CD14-positive monocyte (primary cell): Measurements from ENCODE around the gene CRADD. TPM values are rescaled to one million over a fixed set of nuclear protein-coding genes. Genes with fewer than 3 reads are reported as not detected.

Experiments
- DNase-seq, 3 donors: peaks; one replicate each; pipeline ENCODE4 v3.0.0-alpha.2; 2011 to 2022
- H2AFZ ChIP-seq: 2 replicates; pipeline ENCODE4 v1.6.0; 2012; ENCODE audit warnings: mild to moderate bottlenecking, low read depth, low read length, inconsistent platforms; ENCODE audit not compliant: insufficient read depth, poor library complexity, severe bottlenecking
- H3K27ac ChIP-seq, 2 donors: 1 replicate in 1 of 2; 2 replicates in 1 of 2; pipeline ENCODE4 v1.5.1; 2012 to 2013; ENCODE audit warnings: low read length in 2 of 2, control low read depth in 1 of 2, inconsistent platforms in 1 of 2, low read depth in 1 of 2, mild to moderate bottlenecking in 1 of 2
- H3K27me3 ChIP-seq, 2 donors: one replicate each; pipeline versions ENCODE4 v1.6.0 to v1.6.1; 2011 to 2013; ENCODE audit warnings: low read length in 2 of 2; ENCODE audit not compliant: control insufficient read depth in 2 of 2, insufficient read depth in 2 of 2
- H3K36me3 ChIP-seq, 2 donors: replicated peaks in 1 of 2; 1 replicate in 1 of 2; 2 replicates in 1 of 2; pipeline versions ENCODE4 v1.5.1 to v1.6.1; 2012 to 2013; ENCODE audit warnings: low read length in 2 of 2, control low read depth in 1 of 2, inconsistent platforms in 1 of 2, mild to moderate bottlenecking in 1 of 2; ENCODE audit not compliant: insufficient read depth in 2 of 2, control insufficient read depth in 1 of 2
- H3K4me1 ChIP-seq, 2 donors: 1 replicate in 1 of 2; 2 replicates in 1 of 2; pipeline versions ENCODE4 v1.5.1 to v1.6.1; 2012 to 2013; ENCODE audit warnings: low read length in 2 of 2, control low read depth in 1 of 2, inconsistent platforms in 1 of 2, mild to moderate bottlenecking in 1 of 2, moderate library complexity in 1 of 2; ENCODE audit not compliant: insufficient read depth in 2 of 2, control insufficient read depth in 1 of 2
- H3K4me2 ChIP-seq: replicated peaks from 2 replicates; pipeline ENCODE3; 2012; ENCODE audit warnings: low read length, moderate library complexity, mild to moderate bottlenecking; ENCODE audit not compliant: poor library complexity, severe bottlenecking; ENCODE audit errors: extremely low read depth
- H3K4me3 ChIP-seq, 3 experiments: fragments of 200-600 bp in 1 of 3; sonication (generic) in 1 of 3; replicated peaks in 1 of 3; 1 replicate in 2 of 3; 2 replicates in 1 of 3; pipeline ENCODE4 v1.5.1; 2011 to 2013; ENCODE audit warnings: low read length in 3 of 3, mild to moderate bottlenecking in 3 of 3, control low read depth in 2 of 3, low read depth in 2 of 3, inconsistent platforms in 1 of 3, moderate library complexity in 1 of 3
- H3K79me2 ChIP-seq: 2 replicates; pipeline ENCODE4 v1.6.0; 2012; ENCODE audit warnings: mild to moderate bottlenecking, control low read depth, inconsistent platforms, low read length, moderate library complexity; ENCODE audit not compliant: insufficient read depth
- H3K9ac ChIP-seq: 2 replicates; pipeline ENCODE4 v1.6.0; 2017; ENCODE audit warnings: low read length, mild to moderate bottlenecking; ENCODE audit not compliant: insufficient read depth, poor library complexity, severe bottlenecking
- H3K9me3 ChIP-seq, 2 donors: replicated peaks in 1 of 2; 1 replicate in 1 of 2; 2 replicates in 1 of 2; pipeline versions ENCODE4 v1.5.1 to v1.6.1; 2012 to 2013; ENCODE audit warnings: low read length in 2 of 2, control low read depth in 1 of 2; ENCODE audit not compliant: control insufficient read depth in 1 of 2, insufficient read depth in 1 of 2
- H4K20me1 ChIP-seq: 2 replicates; pipeline ENCODE4 v1.6.0; 2012; ENCODE audit warnings: mild to moderate bottlenecking, low read length, control low read depth, moderate library complexity; ENCODE audit not compliant: insufficient read depth
- H3K27ac Mint-ChIP-seq, 7 donors: one replicate each; pipeline ENCODE4 v1.8.0; 2020; ENCODE audit warnings: mild to moderate bottlenecking in 7 of 7, mixed read lengths in 7 of 7, moderate library complexity in 6 of 7, inconsistent platforms in 2 of 7
- H3K27me3 Mint-ChIP-seq, 3 donors: one replicate each; pipeline ENCODE4 v1.8.0; 2021 to 2022; ENCODE audit warnings: low read depth in 3 of 3, mild to moderate bottlenecking in 3 of 3, mixed read lengths in 3 of 3, moderate library complexity in 3 of 3, inconsistent platforms in 1 of 3
- H3K36me3 Mint-ChIP-seq, 2 donors: one replicate each; pipeline ENCODE4 v1.8.0; 2020; ENCODE audit warnings: mixed read lengths in 2 of 2, inconsistent platforms in 1 of 2, mild to moderate bottlenecking in 1 of 2
- H3K4me1 Mint-ChIP-seq: one replicate; pipeline ENCODE4 v1.8.0; 2020; ENCODE audit warnings: mild to moderate bottlenecking, mixed read lengths
- H3K4me3 Mint-ChIP-seq, 2 donors: one replicate each; pipeline ENCODE4 v1.8.0; 2020; ENCODE audit warnings: mild to moderate bottlenecking in 2 of 2, mixed read lengths in 2 of 2, moderate library complexity in 1 of 2
- H3K9me3 Mint-ChIP-seq, 7 donors: one replicate each; pipeline ENCODE4 v1.8.0; 2020 to 2022; ENCODE audit warnings: mixed read lengths in 7 of 7, mild to moderate bottlenecking in 6 of 7, moderate library complexity in 6 of 7, inconsistent platforms in 2 of 7
- WGBS: methylation state at CpG from one replicate; pipeline ENCODE4 v1.1.5; 2013; ENCODE audit warnings: missing lambda C conversion rate; ENCODE audit not compliant: insufficient coverage; 5-methylcytosine and 5-hydroxymethylcytosine counted together
- intact Hi-C, 2 donors: fragments of 100-400 bp; cut with micrococcal nuclease; formaldehyde crosslinking; loops; one replicate each; pipeline versions ENCODE4 v1.15.0 to v1.15.1; 2023
- polyA plus RNA-seq, 3 donors: library from polyadenylated mRNA; depleted of rRNA in 1 of 3; unstranded in 2 of 3; stranded (reverse) in 1 of 3; fragments of 300-500 nt in 2 of 3; fragments of >200 nt in 1 of 3; fragmentation: Illumina TruSeq in 2 of 3; gene quantifications; 1 replicate in 2 of 3; 2 replicates in 1 of 3; pipeline ENCODE4 v1.2.3, GENCODE V29; 2012 to 2021
- TF ChIP-seq, protein P1 (sequence below): fragments of 200-600 bp; IDR thresholded peaks from one replicate; pipeline ENCODE4 v1.8.0; 2022; ENCODE audit warnings: antibody characterized with exemption, mild to moderate bottlenecking

The CRADD gene
- polyA plus RNA-seq, 3 donors = 5.6 to 12.2 (median 11.2) TPM

DNA sequence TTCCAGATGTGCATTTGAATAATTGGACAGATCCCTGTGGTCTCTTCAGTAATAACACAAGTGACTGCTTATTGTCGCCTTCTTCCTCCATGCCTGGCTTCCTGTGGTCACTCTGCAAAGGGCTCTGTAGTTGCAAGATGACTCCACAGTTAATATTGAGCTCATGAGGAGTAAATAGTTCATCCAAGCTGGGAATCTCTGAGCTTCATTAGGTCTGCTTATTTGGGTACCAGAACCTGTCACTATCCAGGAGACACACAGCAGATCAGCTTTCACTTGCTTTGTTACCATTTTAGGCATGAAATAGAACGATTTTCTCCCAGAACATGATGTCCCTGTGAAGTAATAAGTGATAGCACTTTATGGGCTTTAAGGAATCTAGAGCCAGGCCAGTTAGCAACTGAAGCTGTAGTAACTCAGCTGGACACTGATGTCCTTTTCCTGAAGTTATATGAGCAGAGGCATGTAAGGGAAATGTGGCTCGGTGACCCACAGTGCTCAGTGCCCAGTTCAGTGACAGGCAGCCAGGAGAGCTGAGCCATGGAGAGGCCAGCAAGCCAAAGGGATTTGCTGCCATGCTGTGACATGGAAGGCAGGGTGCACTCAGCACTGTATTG lies 50.1 kb downstream of the CRADD start:
- no peaks in the 10 kb centered on the region for H3K36me3 ChIP-seq
- Mint-ChIP-seq H3K9me3 (peaks cover 0 to 3% (median under 1%) of the 10 kb centered on the region in 7 donors), H3K4me1 (peaks cover 9% of the 10 kb centered on the region), H3K27me3 (no peaks in the 10 kb centered on the region), H3K36me3 (no peaks in the 10 kb centered on the region), H3K4me3 (no peak overlapping the region), H3K27ac (no peak overlapping the region)
- H3K79me2 ChIP-seq = no peaks in the 10 kb centered on the region
- H3K27ac ChIP-seq = no peak overlapping the region
- DNase-seq = no peak
- TF ChIP-seq, protein P1, sequence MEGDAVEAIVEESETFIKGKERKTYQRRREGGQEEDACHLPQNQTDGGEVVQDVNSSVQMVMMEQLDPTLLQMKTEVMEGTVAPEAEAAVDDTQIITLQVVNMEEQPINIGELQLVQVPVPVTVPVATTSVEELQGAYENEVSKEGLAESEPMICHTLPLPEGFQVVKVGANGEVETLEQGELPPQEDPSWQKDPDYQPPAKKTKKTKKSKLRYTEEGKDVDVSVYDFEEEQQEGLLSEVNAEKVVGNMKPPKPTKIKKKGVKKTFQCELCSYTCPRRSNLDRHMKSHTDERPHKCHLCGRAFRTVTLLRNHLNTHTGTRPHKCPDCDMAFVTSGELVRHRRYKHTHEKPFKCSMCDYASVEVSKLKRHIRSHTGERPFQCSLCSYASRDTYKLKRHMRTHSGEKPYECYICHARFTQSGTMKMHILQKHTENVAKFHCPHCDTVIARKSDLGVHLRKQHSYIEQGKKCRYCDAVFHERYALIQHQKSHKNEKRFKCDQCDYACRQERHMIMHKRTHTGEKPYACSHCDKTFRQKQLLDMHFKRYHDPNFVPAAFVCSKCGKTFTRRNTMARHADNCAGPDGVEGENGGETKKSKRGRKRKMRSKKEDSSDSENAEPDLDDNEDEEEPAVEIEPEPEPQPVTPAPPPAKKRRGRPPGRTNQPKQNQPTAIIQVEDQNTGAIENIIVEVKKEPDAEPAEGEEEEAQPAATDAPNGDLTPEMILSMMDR = no peak
- H3K4me2 ChIP-seq = no peak overlapping the region
- H3K4me1 ChIP-seq = no peaks in the 10 kb centered on the region
- intact Hi-C loops = no loop called here
- no peaks in the 10 kb centered on the region for H4K20me1 ChIP-seq
- 100% methylated on average over 1 of the region's 3 CpGs for WGBS
- no peak overlapping the region for H3K4me3 ChIP-seq
- no peaks in the 10 kb centered on the region for H3K9me3 ChIP-seq
- no peaks in the 10 kb centered on the region for H3K27me3 ChIP-seq
- H3K9ac ChIP-seq = no peak overlapping the region
- no peak overlapping the region for H2AFZ ChIP-seq

DNA sequence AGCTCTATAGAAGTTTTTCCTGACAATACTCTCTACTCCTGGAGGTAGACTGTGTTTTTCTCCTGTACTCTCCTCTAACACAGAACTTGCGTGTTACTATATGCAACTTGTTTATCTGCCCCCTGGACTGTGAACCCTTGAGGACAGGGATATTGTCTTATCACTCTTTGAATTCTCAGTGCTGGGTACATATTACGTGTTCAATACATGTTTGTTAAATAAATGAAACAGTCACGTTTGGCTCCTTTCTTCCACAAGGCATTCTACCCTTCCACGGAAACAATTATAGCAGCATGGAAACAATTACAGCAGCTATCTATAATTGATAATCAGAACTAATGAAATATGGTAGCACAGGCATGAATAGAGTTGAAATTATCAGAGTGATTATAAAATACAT lies 50.7 kb downstream of the CRADD start:
- H3K4me3 Mint-ChIP-seq = no peak overlapping the region
- Histone ChIP-seq H3K4me1 (no peaks in the 10 kb centered on the region), H4K20me1 (no peaks in the 10 kb centered on the region), H3K9ac (no peak overlapping the region), H3K79me2 (no peaks in the 10 kb centered on the region), H3K27ac (no peak overlapping the region), H3K4me3 (no peak overlapping the region), H2AFZ (no peak overlapping the region), H3K4me2 (no peak overlapping the region), H3K36me3 (no peaks in the 10 kb centered on the region), H3K27me3 (no peaks in the 10 kb centered on the region), H3K9me3 (no peaks in the 10 kb centered on the region)
- H3K4me1 Mint-ChIP-seq = peaks cover 6% of the 10 kb centered on the region
- whole genome bisulfite sequencing = no CpG with 5 or more reads among the region's 4 CpGs
- intact Hi-C loops = no loop called here
- no peaks in the 10 kb centered on the region for H3K36me3 Mint-ChIP-seq
- DNase-seq = no peak
- no peaks in the 10 kb centered on the region for H3K27me3 Mint-ChIP-seq
- H3K27ac Mint-ChIP-seq = no peak overlapping the region
- H3K9me3 Mint-ChIP-seq = peaks cover 0 to 2% (median 0%) of the 10 kb centered on the region in 7 donors
- TF ChIP-seq, protein P1 = no peak
